GM21529 (cell line): ENCODE data around the gene ACE.

Experiments
- ATAC-seq: cut with Tn5 transposase; IDR thresholded peaks from one replicate; pipeline ENCODE4 v1.9.1; 2021; ENCODE audit not compliant: unreplicated experiment

The ACE gene

GRCh38 chr17:63476854-63477479 is at the start of gene ACE:
ACE (plus strand) TSS chr17:63477061; CDS start chr17:63477095, 34 bp downstream.
- ATAC-seq: no peak

- ATAC-seq: no peak
Measured at GRCh38 chr17:63429766-63430165, 47.1 kb upstream of the ACE start.

GRCh38 chr17:63430223-63430622 is 46.6 kb upstream of the ACE start:
- no peak for ATAC-seq

- ATAC-seq: no peak
Measured at GRCh38 chr17:63431618-63431938, 45.3 kb upstream of the ACE start.

GRCh38 chr17:63431939-63432804 is 44.7 kb upstream of the ACE start:
- no peak for ATAC-seq

GRCh38 chr17:63433746-63434591 is 42.9 kb upstream of the ACE start:
- no peak for ATAC-seq

GRCh38 chr17:63434951-63435571 is 41.8 kb upstream of the ACE start:
- ATAC-seq: no peak

GRCh38 chr17:63435681-63436522 is 41.0 kb upstream of the ACE start:
- no peak for ATAC-seq

- no peak for ATAC-seq
Measured at GRCh38 chr17:63436523-63437110, 40.2 kb upstream of the ACE start.

GRCh38 chr17:63437287-63438091 is 39.4 kb upstream of the ACE start:
- no peak for ATAC-seq

- no peak for ATAC-seq
Measured at GRCh38 chr17:63438092-63439051, 38.5 kb upstream of the ACE start.

- ATAC-seq: no peak
Measured at GRCh38 chr17:63439687-63440086, 37.2 kb upstream of the ACE start.

GRCh38 chr17:63440127-63440769 is 36.6 kb upstream of the ACE start:
- ATAC-seq: no peak

- ATAC-seq: no peak
Measured at GRCh38 chr17:63440770-63441335, 36.0 kb upstream of the ACE start.

- no peak for ATAC-seq
Measured at GRCh38 chr17:63441654-63442053, 35.2 kb upstream of the ACE start.

GRCh38 chr17:63442074-63442473 is 34.8 kb upstream of the ACE start:
- ATAC-seq: no peak

- no peak for ATAC-seq
Measured at GRCh38 chr17:63442549-63443035, 34.3 kb upstream of the ACE start.
